Neural progenitor cell (in vitro differentiated cells): ENCODE results near the gene CEP104. TPM values are rescaled to one million over a fixed set of nuclear protein-coding genes. Genes with fewer than 3 reads are reported as not detected.
"Not testable (repeated sequence)": the region's sequence is repeated elsewhere in the genome, so short reads cannot be mapped to it uniquely, and the experiment has no call there.

Experiments
- DNase-seq: peaks from one replicate; pipeline ENCODE4 v3.0.0-alpha.2; 2016; ENCODE audit warnings: low spot score
- H2AFZ ChIP-seq: fragments of 200-600 bp; sonication (generic); replicated peaks from 2 replicates; pipeline ENCODE4 v1.6.1; 2016; ENCODE audit warnings: antibody characterized with exemption
- H3F3A ChIP-seq: fragments of 200-600 bp; sonication (generic); 2 replicates; pipeline ENCODE4 v1.6.1; 2016; ENCODE audit warnings: antibody characterized with exemption, low read depth
- H3K27ac ChIP-seq: fragments of 200-600 bp; sonication (generic); 2 replicates; pipeline ENCODE4 v1.5.1; 2016; ENCODE audit warnings: mild to moderate bottlenecking
- H3K27me3 ChIP-seq: fragments of 200-600 bp; sonication (generic); 2 replicates; pipeline ENCODE4 v1.6.1; 2016; ENCODE audit warnings: mild to moderate bottlenecking, moderate library complexity
- H3K36me3 ChIP-seq: fragments of 200-600 bp; sonication (generic); 2 replicates; pipeline ENCODE4 v1.5.1; 2016
- H3K4me1 ChIP-seq: fragments of 200-600 bp; sonication (generic); 2 replicates; pipeline ENCODE4 v1.6.1; 2016; ENCODE audit warnings: mixed run types
- H3K4me2 ChIP-seq: fragments of 200-600 bp; sonication (generic); 2 replicates; pipeline ENCODE4 v1.6.1; 2016
- H3K4me3 ChIP-seq: fragments of 200-600 bp; sonication (generic); 2 replicates; pipeline ENCODE4 v1.5.1; 2016
- H3K79me2 ChIP-seq: fragments of 200-600 bp; sonication (generic); 2 replicates; pipeline ENCODE4 v1.6.1; 2016; ENCODE audit warnings: low read depth
- H3K9ac ChIP-seq: fragments of 200-600 bp; sonication (generic); 2 replicates; pipeline ENCODE4 v1.6.1; 2016
- H3K9me3 ChIP-seq: fragments of 200-600 bp; sonication (generic); 2 replicates; pipeline ENCODE4 v1.5.1; 2016; ENCODE audit warnings: low read depth
- H4K20me1 ChIP-seq: fragments of 200-600 bp; sonication (generic); 2 replicates; pipeline ENCODE4 v1.6.1; 2016; ENCODE audit warnings: low read depth
- H3K27ac Mint-ChIP-seq: 3 replicates; pipeline ENCODE4 v1.8.0; 2021; ENCODE audit warnings: mixed read lengths
- H3K27me3 Mint-ChIP-seq: 2 replicates; pipeline ENCODE4 v1.8.0; 2022; ENCODE audit warnings: low read depth, mild to moderate bottlenecking, inconsistent platforms, moderate library complexity, mixed read lengths; ENCODE audit not compliant: insufficient read depth
- H3K36me3 Mint-ChIP-seq: 3 replicates; pipeline ENCODE4 v1.8.0; 2021; ENCODE audit warnings: mixed read lengths
- H3K4me1 Mint-ChIP-seq: 3 replicates; pipeline ENCODE4 v1.8.0; 2021; ENCODE audit warnings: mixed read lengths
- H3K4me3 Mint-ChIP-seq: 3 replicates; pipeline ENCODE4 v1.8.0; 2021; ENCODE audit warnings: mild to moderate bottlenecking, moderate library complexity, mixed read lengths
- H3K9me3 Mint-ChIP-seq: 3 replicates; pipeline ENCODE4 v1.8.0; 2020; ENCODE audit warnings: mixed read lengths
- CTCF ChIP-seq: fragments of 200-600 bp; sonication (generic); IDR thresholded peaks from 2 replicates; pipeline ENCODE4 v1.5.1; 2017; ENCODE audit warnings: antibody characterized with exemption, mild to moderate bottlenecking
- EZH2 ChIP-seq: fragments of 200-600 bp; sonication (generic); IDR thresholded peaks from 2 replicates; pipeline ENCODE4 v1.6.1; 2017; ENCODE audit warnings: antibody characterized with exemption, mild to moderate bottlenecking, moderate library complexity
- EZH2phosphoT487 ChIP-seq: fragments of 200-600 bp; sonication (generic); IDR thresholded peaks from 2 replicates; pipeline ENCODE4 v1.6.1; 2017; ENCODE audit warnings: antibody characterized with exemption
- total RNA-seq: library from RNA; depleted of rRNA; stranded (reverse); fragments of >200 nt; gene quantifications from 2 replicates; pipeline ENCODE4 v1.2.3, GENCODE V29; 2015; ENCODE audit warnings: low replicate concordance

Gene CEP104
- total RNA-seq, 1 donor from 2014 or later: 12.9 TPM

- no peaks in the 10 kb centered on the region for H3K9me3 ChIP-seq
- TF ChIP-seq EZH2phosphoT487 (no peak), EZH2 (no peak), CTCF (no peak)
- Mint-ChIP-seq H3K36me3 (no peaks in the 10 kb centered on the region), H3K4me3 (no peak overlapping the region), H3K27ac (no peak overlapping the region), H3K27me3 (peaks cover 12% of the 10 kb centered on the region), H3K9me3 (peaks cover 23% of the 10 kb centered on the region), H3K4me1 (peaks cover 15% of the 10 kb centered on the region)
- H2AFZ ChIP-seq: no peak overlapping the region
- no peaks in the 10 kb centered on the region for H3K36me3 ChIP-seq
- H4K20me1 ChIP-seq: no peaks in the 10 kb centered on the region
- no peak overlapping the region for H3K4me2 ChIP-seq
- H3K27ac ChIP-seq: no peak overlapping the region
- H3F3A ChIP-seq: no peaks in the 10 kb centered on the region
- no peaks in the 10 kb centered on the region for H3K4me1 ChIP-seq
- H3K9ac ChIP-seq: no peak overlapping the region
- H3K79me2 ChIP-seq: no peaks in the 10 kb centered on the region
- H3K27me3 ChIP-seq: peaks cover 2% of the 10 kb centered on the region
- H3K4me3 ChIP-seq: no peak overlapping the region
- DNase-seq: no peak
Measured at GRCh38 chr1:3807769-3808168, 49.2 kb downstream of the CEP104 start.

- Histone ChIP-seq H3K4me3 (no peak overlapping the region), H3K9ac (no peak overlapping the region), H3K9me3 (no peaks in the 10 kb centered on the region), H3K27me3 (peaks cover 4% of the 10 kb centered on the region), H3K36me3 (no peaks in the 10 kb centered on the region), H2AFZ (no peak overlapping the region), H3K27ac (no peak overlapping the region), H3K4me2 (no peak overlapping the region), H3K4me1 (no peaks in the 10 kb centered on the region), H3F3A (no peaks in the 10 kb centered on the region), H4K20me1 (no peaks in the 10 kb centered on the region), H3K79me2 (no peaks in the 10 kb centered on the region)
- no peak for TF ChIP-seq EZH2phosphoT487
- no peak for TF ChIP-seq EZH2
- TF ChIP-seq CTCF: no peak
- no peak overlapping the region for H3K4me3 Mint-ChIP-seq
- DNase-seq: no peak
- H3K36me3 Mint-ChIP-seq: no peaks in the 10 kb centered on the region
- H3K4me1 Mint-ChIP-seq: peaks cover 11% of the 10 kb centered on the region
- peaks cover 14% of the 10 kb centered on the region for H3K27me3 Mint-ChIP-seq
- H3K27ac Mint-ChIP-seq: no peak overlapping the region
- H3K9me3 Mint-ChIP-seq: peaks cover 34% of the 10 kb centered on the region
Measured at GRCh38 chr1:3805038-3805437, 52.0 kb downstream of the CEP104 start.

- not testable (repeated sequence) for H3K36me3 Mint-ChIP-seq, H3K9ac ChIP-seq, H3K27me3 ChIP-seq, H3K36me3 ChIP-seq, H3K4me3 ChIP-seq, H3K4me1 ChIP-seq, H3K27ac ChIP-seq, H3K27ac Mint-ChIP-seq, H3K9me3 ChIP-seq, DNase-seq, H2AFZ ChIP-seq, H3K4me3 Mint-ChIP-seq, H3F3A ChIP-seq, H3K4me2 ChIP-seq, H4K20me1 ChIP-seq, H3K79me2 ChIP-seq
- H3K27me3 Mint-ChIP-seq: peaks cover 13% of the 10 kb centered on the region
- H3K4me1 Mint-ChIP-seq: peaks cover 11% of the 10 kb centered on the region
- peaks cover 36% of the 10 kb centered on the region for H3K9me3 Mint-ChIP-seq
Measured at GRCh38 chr1:3804627-3804944, 52.4 kb downstream of the CEP104 start.

- Mint-ChIP-seq H3K4me1 (peaks cover 11% of the 10 kb centered on the region), H3K4me3 (no peak overlapping the region), H3K27ac (no peak overlapping the region), H3K9me3 (peaks cover 38% of the 10 kb centered on the region), H3K27me3 (peaks cover 13% of the 10 kb centered on the region), H3K36me3 (no peaks in the 10 kb centered on the region)
- H3K9ac ChIP-seq: no peak overlapping the region
- no peak overlapping the region for H3K27ac ChIP-seq
- no peaks in the 10 kb centered on the region for H3F3A ChIP-seq
- H2AFZ ChIP-seq: no peak overlapping the region
- H3K27me3 ChIP-seq: peaks cover 4% of the 10 kb centered on the region
- no peak overlapping the region for H3K4me2 ChIP-seq
- no peaks in the 10 kb centered on the region for H4K20me1 ChIP-seq
- no peaks in the 10 kb centered on the region for H3K4me1 ChIP-seq
- H3K4me3 ChIP-seq: no peak overlapping the region
- H3K36me3 ChIP-seq: no peaks in the 10 kb centered on the region
- no peaks in the 10 kb centered on the region for H3K79me2 ChIP-seq
- no peaks in the 10 kb centered on the region for H3K9me3 ChIP-seq
- TF ChIP-seq EZH2phosphoT487 (no peak), CTCF (no peak), EZH2 (no peak)
- no peak for DNase-seq
Measured at GRCh38 chr1:3803905-3804626, 52.9 kb downstream of the CEP104 start.

GRCh38 chr1:3800795-3801194 is 56.2 kb downstream of the CEP104 start:
- not testable (repeated sequence) for H3K4me3 ChIP-seq, H3K36me3 ChIP-seq, H4K20me1 ChIP-seq, H3K9ac ChIP-seq, H3K4me3 Mint-ChIP-seq, H3K79me2 ChIP-seq, H3K4me2 ChIP-seq, H3K27ac Mint-ChIP-seq, H3K9me3 ChIP-seq, H3K36me3 Mint-ChIP-seq, DNase-seq, H3K27me3 ChIP-seq, H2AFZ ChIP-seq, H3F3A ChIP-seq, H3K4me1 ChIP-seq, H3K27ac ChIP-seq
- Mint-ChIP-seq H3K9me3 (peaks cover 25% of the 10 kb centered on the region), H3K27me3 (peaks cover 11% of the 10 kb centered on the region), H3K4me1 (peaks cover 20% of the 10 kb centered on the region)
